K562 (cell line): Measurements from ENCODE around the gene IRAK2. TPM values are rescaled to one million over a fixed set of nuclear protein-coding genes. Genes with fewer than 3 reads are reported as not detected.

Experiments used
- ATAC-seq: fragments of 200-7000 bp; cut with Tn5 transposase; 3 replicates; pipeline ENCODE4 v1.9.1; 2020; ENCODE audit warnings: moderate library complexity
- BruUV-seq: library from RNA; stranded (reverse); fragments of 400-500 nt; replicated peaks from 2 replicates; lab custom pipeline; 2021; lab: Mats Ljungman, UMichigan
- CTCF ChIA-PET: fragments of 300-600 bp; formaldehyde crosslinking; extraction: SDS; loops from one replicate; lab custom pipeline; 2021; ENCODE audit warnings: low intra/inter-chr PET ratio; lab: Yijun Ruan, JAX
- POLR2A ChIA-PET: fragments of 300-600, 350-650 bp; sonication (Branson Sonifier 250); formaldehyde crosslinking; extraction: SDS; loops from one replicate; lab custom pipeline; 2021; ENCODE audit warnings: antibody characterized with exemption, inconsistent platforms; lab: Yijun Ruan, JAX
- DNase-seq, 4 experiments: peaks; one replicate each; pipeline versions ENCODE4 v3.0.0 to v3.0.0-alpha.2; 2011 to 2018; ENCODE audit warnings: low spot score in 3 of 4, mixed read lengths in 3 of 4; ENCODE audit errors: extremely low read depth in 1 of 4
- FAIRE-seq: peaks from 2 replicates; lab custom pipeline; 2011; peaks lifted over from hg19 to GRCh38; lab: Jason Lieb, UNC
- H2AFZ ChIP-seq: 2 replicates; pipeline ENCODE4 v1.6.0; 2011; ENCODE audit warnings: low read depth, low read length, control low read depth, inconsistent platforms
- H3K27ac ChIP-seq: fragments of 200-600 bp; 3 replicates; pipeline ENCODE4 v1.8.0; 2011; ENCODE audit warnings: low read depth, mild to moderate bottlenecking, control low read depth, inconsistent platforms, low read length, moderate library complexity, mixed read lengths; ENCODE audit errors: extremely low read depth
- H3K27me3 ChIP-seq, 2 experiments: fragments of 300-600 bp in 1 of 2; 2 replicates in 1 of 2; 3 replicates in 1 of 2; pipeline versions ENCODE4 v1.6.0 to v1.8.0; 2011; ENCODE audit warnings: inconsistent platforms in 2 of 2, low read length in 2 of 2, mild to moderate bottlenecking in 1 of 2, mixed read lengths in 1 of 2, moderate library complexity in 1 of 2; ENCODE audit not compliant: control insufficient read depth in 2 of 2, insufficient read depth in 2 of 2
- H3K36me3 ChIP-seq: fragments of 300-600 bp; 3 replicates; pipeline ENCODE4 v1.8.0; 2011; ENCODE audit warnings: mild to moderate bottlenecking, low read length, inconsistent platforms; ENCODE audit not compliant: control insufficient read depth, insufficient read depth
- H3K4me1 ChIP-seq, 2 experiments: fragments of 200-600 bp in 1 of 2; replicated peaks in 1 of 2; 2 replicates in 1 of 2; 3 replicates in 1 of 2; pipeline versions ENCODE4 v1.5.1 to v1.8.0; 2011; ENCODE audit warnings: inconsistent platforms in 2 of 2, low read length in 2 of 2, mild to moderate bottlenecking in 1 of 2, mixed read lengths in 1 of 2, moderate library complexity in 1 of 2; ENCODE audit not compliant: control insufficient read depth in 2 of 2, insufficient read depth in 2 of 2
- H3K4me2 ChIP-seq: 2 replicates; pipeline ENCODE4 v1.6.1; 2011; ENCODE audit warnings: low read length, control low read depth, inconsistent platforms, mixed read lengths; ENCODE audit not compliant: insufficient read depth
- H3K4me3 ChIP-seq: fragments of 200-600 bp; sonication (generic), shearing (Covaris generic); 2 replicates; pipeline ENCODE4 v1.5.1; 2016; ENCODE audit warnings: control low read depth, inconsistent platforms
- H3K79me2 ChIP-seq: fragments of 200-600 bp; 3 replicates; pipeline ENCODE4 v1.8.0; 2011; ENCODE audit warnings: low read length, inconsistent platforms; ENCODE audit not compliant: control insufficient read depth, insufficient read depth
- H3K9ac ChIP-seq, 2 experiments: 2 replicates each; pipeline versions ENCODE4 v1.6.0 to v1.6.1; 2011; ENCODE audit warnings: low read depth in 2 of 2, low read length in 2 of 2, control low read depth in 1 of 2, inconsistent platforms in 1 of 2, mild to moderate bottlenecking in 1 of 2, mixed read lengths in 1 of 2; ENCODE audit not compliant: insufficient read depth in 1 of 2
- H3K9me1 ChIP-seq: one replicate; pipeline ENCODE4 v1.6.0; 2011; ENCODE audit warnings: inconsistent platforms, mild to moderate bottlenecking, low read length, moderate library complexity; ENCODE audit not compliant: control insufficient read depth, insufficient read depth
- H3K9me3 ChIP-seq: replicated peaks from 2 replicates; pipeline ENCODE4 v1.5.1; 2011; ENCODE audit warnings: low read depth, low read length, inconsistent platforms; ENCODE audit not compliant: control insufficient read depth, insufficient read depth
- H4K20me1 ChIP-seq: replicated peaks from 2 replicates; pipeline ENCODE4 v1.6.1; 2011; ENCODE audit warnings: low read length, inconsistent platforms, mixed read lengths; ENCODE audit not compliant: control insufficient read depth, insufficient read depth
- BRCA1 ChIP-seq, 2 experiments: fragments of 450-650 bp in 1 of 2; sonication (generic) in 1 of 2; formaldehyde crosslinking in 1 of 2; IDR thresholded peaks; 2 replicates each; pipeline versions ENCODE4 v1.5.0 to v1.6.1; 2017 to 2020; ENCODE audit warnings: mild to moderate bottlenecking in 1 of 2, missing genetic modification reagents in 1 of 2
- HDAC3 ChIP-seq: fragments of 450-650 bp; IDR thresholded peaks from 2 replicates; pipeline ENCODE4 v1.6.1; 2018; ENCODE audit warnings: borderline replicate concordance, mild to moderate bottlenecking, moderate library complexity; ENCODE audit not compliant: partially characterized antibody
- IRF9 ChIP-seq: fragments of 450-650 bp; IDR thresholded peaks from 2 replicates; pipeline ENCODE4 v1.6.1; 2016; ENCODE audit warnings: missing biosample characterization, missing genetic modification characterization
- MCM2 ChIP-seq: fragments of 450-650 bp; IDR thresholded peaks from 2 replicates; pipeline ENCODE4 v1.6.1; 2017; ENCODE audit warnings: low read depth, mild to moderate bottlenecking
- MCM7 ChIP-seq, 2 experiments: fragments of 450-650 bp; IDR thresholded peaks; 2 replicates each; pipeline ENCODE4 v1.6.1; 2016 to 2018
- MYBL2 ChIP-seq, 2 experiments: fragments of 450-650 bp in 1 of 2; sonication (generic) in 1 of 2; formaldehyde crosslinking in 1 of 2; IDR thresholded peaks; 2 replicates each; pipeline versions ENCODE4 v1.6.1 to v1.8.1; 2017 to 2022; ENCODE audit warnings: borderline replicate concordance in 1 of 2, inconsistent platforms in 1 of 2, low read depth in 1 of 2, mild to moderate bottlenecking in 1 of 2, missing genetic modification reagents in 1 of 2, moderate library complexity in 1 of 2
- NCOA6 ChIP-seq: fragments of 450-650 bp; IDR thresholded peaks from 2 replicates; pipeline ENCODE4 v1.6.1; 2017; ENCODE audit warnings: mild to moderate bottlenecking
- PML ChIP-seq: IDR thresholded peaks from 2 replicates; pipeline ENCODE4 v1.6.1; 2012; ENCODE audit warnings: low read length, inconsistent platforms
- SAFB ChIP-seq: fragments of 200-400 bp; formaldehyde crosslinking; IDR thresholded peaks from 2 replicates; pipeline ENCODE4 v1.6.1; 2017; ENCODE audit warnings: low read depth, low read length, borderline replicate concordance
- SMAD3 ChIP-seq: fragments of 450-650 bp; formaldehyde crosslinking; conservative IDR thresholded peaks from 2 replicates; pipeline ENCODE4 v1.4.0; 2020; ENCODE audit warnings: mild to moderate bottlenecking
- SRSF3 ChIP-seq: fragments of 200-400 bp; formaldehyde crosslinking; IDR thresholded peaks from 2 replicates; pipeline ENCODE4 v1.6.1; 2016; ENCODE audit warnings: mild to moderate bottlenecking, low read length, moderate library complexity; ENCODE audit not compliant: insufficient read depth
- ZBED1 ChIP-seq: IDR thresholded peaks from 2 replicates; pipeline ENCODE4 v1.6.1; 2014
- ZBTB12 ChIP-seq: fragments of 250-450 bp; sonication (Bioruptor Pico); IDR thresholded peaks from 2 replicates; pipeline ENCODE4 v1.4.0; 2020
- ZBTB17 ChIP-seq: fragments of 450-650 bp; formaldehyde crosslinking; IDR thresholded peaks from 2 replicates; pipeline ENCODE4 v1.4.0; 2020; ENCODE audit warnings: mild to moderate bottlenecking
- ZBTB26 ChIP-seq: fragments of 450-650 bp; formaldehyde crosslinking; IDR thresholded peaks from 2 replicates; pipeline ENCODE4 v1.4.0; 2022; ENCODE audit warnings: missing genetic modification characterization
- ZNF384 ChIP-seq: IDR thresholded peaks from 2 replicates; pipeline ENCODE4 v1.6.1; 2012; ENCODE audit warnings: low read depth, low read length, improper control_type of control experiment
- ZNF696 ChIP-seq: fragments of 250-450 bp; sonication (Bioruptor Pico); conservative IDR thresholded peaks from 2 replicates; pipeline ENCODE4 v1.4.0; 2020; ENCODE audit warnings: mild to moderate bottlenecking, moderate library complexity
- WGBS: fragments of 100-300 bp; shearing (Covaris generic); methylation state at CpG from one replicate; pipeline ENCODE4 v1.1.6; 2016; ENCODE audit warnings: low coverage, mixed read lengths; ENCODE audit not compliant: insufficient coverage; ENCODE audit errors: missing lambda C conversion rate; 5-methylcytosine and 5-hydroxymethylcytosine counted together
- in situ Hi-C: fragments of 300-500 bp; cut with MboI; formaldehyde crosslinking; loops from 4 replicates; pipeline ENCODE4 v1.15.0; 2018; ENCODE audit warnings: inconsistent platforms, mixed read lengths
- intact Hi-C: fragments of 100-400 bp; cut with micrococcal nuclease; formaldehyde crosslinking; loops from 2 replicates; pipeline ENCODE4 v1.14.2; 2022
- polyA plus RNA-seq, 8 experiments: library from polyadenylated mRNA; depleted of rRNA in 4 of 8; stranded (reverse) in 5 of 8; unstranded in 3 of 8; fragments of >200 nt; fragmentation: Nextera tagmentation in 2 of 8; fragmentation: Illumina TruSeq in 1 of 8; extraction: Ambion mirVana in 2 of 8; extraction: Trizol in 1 of 8; gene quantifications; 2 replicates each; pipeline versions ENCODE4 v1.2.1 to v1.2.3, GENCODE V29; 2011 to 2014; ENCODE audit warnings: inconsistent platforms in 1 of 8, missing spikeins in 1 of 8
- total RNA-seq, 7 experiments: library from RNA; depleted of rRNA in 6 of 7; stranded (reverse); fragments of >200 nt in 6 of 7; fragmentation: Illumina TruSeq in 2 of 7; extraction: Trizol in 2 of 7; gene quantifications; 2 replicates each; pipeline versions ENCODE4 v1.2.1 to v1.2.3, GENCODE V29; 2011 to 2021; ENCODE audit warnings: low replicate concordance in 1 of 7

Gene IRAK2
- total and polyA plus RNA-seq, 9 of the 15 experiments (the other 6 are each of a cell fraction or from before 2014, with no cell fraction given) = 0.42 to 4.4 (median 2.7) TPM

- Histone ChIP-seq H2AFZ (no peak overlapping the region), H4K20me1 (peaks cover 7% of the 10 kb centered on the region; the same call in 1 of the 2 replicates), H3K27me3 (no peaks in the 10 kb centered on the region), H3K9ac (no peak overlapping the region), H3K4me1 (peaks cover 0 to 3% of the 10 kb centered on the region in 2 experiments; a peak in 3 of 5 replicates), H3K4me2 (no peak overlapping the region), H3K9me1 (no peaks in the 10 kb centered on the region), H3K27ac (no peak overlapping the region), H3K4me3 (no peak overlapping the region), H3K36me3 (peaks cover 75% of the 10 kb centered on the region), H3K9me3 (no peaks in the 10 kb centered on the region), H3K79me2 (peaks cover 61% of the 10 kb centered on the region)
- in situ Hi-C loops (no loop called here), intact Hi-C loops (no loop called here)
- DNase-seq = no peak
- no TSS peak for BruUV-seq
- no peak for FAIRE-seq
- WGBS = 98% methylated on average over 7 of the region's 7 CpGs
- no peak for TF ChIP-seq SAFB
- no peak for TF ChIP-seq IRF9 (tag)
- no peak for TF ChIP-seq ZNF384
- no peak for TF ChIP-seq HDAC3
- TF ChIP-seq NCOA6 = no peak
- TF ChIP-seq ZBTB12 (CRISPR knock-in tag) = no peak
- no peak for TF ChIP-seq MCM7 (IDR thresholded peaks at IDR 0.05)
- no peak for TF ChIP-seq MCM2
- no peak for TF ChIP-seq MYBL2 (IDR thresholded peaks at IDR 0.05; ENCODE audit: low read depth)
- TF ChIP-seq MYBL2 (CRISPR knock-in tag; IDR thresholded peaks at IDR 0.05; ENCODE audit: borderline replicate concordance) = no peak
- TF ChIP-seq ZBED1 = no peak
- TF ChIP-seq BRCA1 (IDR thresholded peaks at IDR 0.05) = no peak
- TF ChIP-seq BRCA1 (CRISPR knock-in tag; IDR thresholded peaks at IDR 0.05) = no peak
- no peak for TF ChIP-seq ZBTB26 (CRISPR knock-in tag)
- TF ChIP-seq PML = no peak
- no peak for TF ChIP-seq SMAD3 (CRISPR knock-in tag)
- no peak for TF ChIP-seq ZNF696
- no peak for TF ChIP-seq ZBTB17 (CRISPR knock-in tag)
- TF ChIP-seq SRSF3 = no peak
- ChIA-PET POLR2A (interaction anchor here (0.6 to 0.8 kb wide), 2 partner anchors 64 to 269 kb away, joined by 4 read pairs; partner anchors contain the start of gene EMC3), CTCF (no interaction called here)
- ATAC-seq = no peak
These were observed 91.1 kb downstream of the IRAK2 start for GRCh38 chr3:10255835-10256234.
